UCSD-AML1 (cell line): Measurements from ENCODE around the gene LCE1A.

Source experiments
- DNase-seq: peaks from one replicate; lab custom pipeline; 2025; ENCODE audit not compliant: unreplicated experiment; lab: John Stamatoyannopoulos, UW

LCE1A gene

DNA sequence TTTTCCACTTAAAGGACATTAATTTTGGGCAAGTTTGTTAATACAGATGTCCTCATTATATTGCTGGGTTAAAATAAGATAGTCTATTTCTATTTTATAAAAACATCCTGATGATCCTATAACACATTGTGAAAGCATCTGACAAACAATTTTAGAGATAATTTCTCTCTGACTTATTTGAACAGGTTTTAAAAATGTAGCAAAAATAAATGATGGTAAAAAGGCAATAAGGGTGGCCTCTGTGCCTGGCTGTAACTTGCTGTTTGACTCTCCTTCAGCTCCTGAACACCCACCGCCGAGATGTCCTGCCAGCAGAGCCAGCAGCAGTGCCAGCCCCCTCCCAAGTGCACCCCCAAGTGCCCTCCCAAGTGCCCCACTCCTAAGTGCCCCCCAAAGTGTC, at the start of gene LCE1A:
TSS of gene LCE1A (plus strand) at position 301 of the 400 bp plus-strand sequence. CDS start at position 301, 0 bp downstream.
- no peak for DNase-seq

- no peak for DNase-seq
Observed at GRCh38 chr1:152777510-152778137, 49.6 kb upstream of the LCE1A start.

DNA sequence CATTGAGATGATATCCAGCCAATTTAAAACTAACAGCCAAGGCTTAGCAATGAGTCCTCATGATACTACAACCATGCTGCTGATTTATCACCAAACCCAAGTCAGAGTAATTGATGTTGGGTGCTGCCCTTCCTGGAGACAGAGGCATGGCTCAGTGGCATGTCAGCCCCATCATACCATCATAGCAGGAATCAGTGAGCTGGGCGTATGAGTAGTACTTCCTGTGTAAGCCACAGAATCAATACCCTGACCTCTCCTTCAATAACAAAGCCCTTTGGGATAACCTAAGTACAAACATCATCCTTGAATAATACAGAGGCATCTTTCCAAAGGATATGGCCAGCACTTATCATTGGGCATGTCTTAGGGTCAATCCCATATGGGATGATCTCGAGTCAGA, 44.2 kb upstream of the LCE1A start:
- no peak for DNase-seq

DNA sequence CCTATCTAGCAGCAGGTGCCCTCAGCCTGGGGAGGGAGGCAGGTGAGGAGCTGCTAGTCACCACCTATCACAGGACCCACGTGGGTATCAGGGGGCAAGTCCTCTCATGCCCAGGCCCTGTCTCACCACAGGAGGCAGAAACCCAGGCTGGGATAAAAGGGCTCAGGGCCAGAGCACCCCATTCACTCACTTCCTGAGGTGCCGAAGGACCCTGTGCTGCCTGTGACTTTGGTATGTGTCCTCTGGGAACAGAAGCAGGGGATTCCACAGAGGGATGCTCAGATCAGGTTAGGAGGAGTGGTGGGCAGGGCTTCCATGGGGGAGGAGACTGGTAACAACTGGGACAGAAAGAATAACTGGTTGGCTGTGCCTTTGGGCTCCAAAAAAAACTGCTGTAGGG, 41.2 kb upstream of the LCE1A start, which contains the start of gene LCE1E:
TSS of gene LCE1E (plus strand) at position 181 of the 400 bp plus-strand sequence. CDS start 1,043 bp downstream, outside the sequence.
- no peak for DNase-seq

- no peak for DNase-seq
Observed at GRCh38 chr1:152795686-152796085, 31.6 kb upstream of the LCE1A start.

GRCh38 chr1:152796421-152796820, 30.9 kb upstream of the LCE1A start, which contains the start of gene LCE1D:
Gene LCE1D, plus strand, starts transcription at chr1:152796721. Its CDS starts 1,074 bp downstream, at chr1:152797795.
- no peak for DNase-seq

DNA sequence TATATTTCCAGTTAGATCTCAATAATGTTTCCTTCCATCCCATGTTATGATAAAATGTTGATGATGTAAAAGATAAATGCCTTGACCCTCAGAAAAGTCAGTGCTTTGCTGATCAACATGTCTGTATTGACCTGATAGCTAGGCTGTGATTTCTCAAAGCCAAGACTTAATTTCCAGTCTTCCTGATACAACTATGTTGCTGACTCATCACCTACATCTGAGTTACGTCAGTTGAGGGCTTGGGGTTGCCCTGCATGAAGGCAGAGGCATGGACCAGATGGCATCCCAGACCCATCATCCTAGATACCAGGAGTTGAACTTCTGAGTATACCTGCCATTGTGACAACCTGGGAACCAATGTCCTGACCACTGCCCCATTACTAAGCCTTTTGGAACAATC, 25.9 kb upstream of the LCE1A start:
- no peak for DNase-seq

GRCh38 chr1:152806576-152806975, 20.7 kb upstream of the LCE1A start, which contains the start of gene LCE1C:
Gene LCE1C, minus strand, starts transcription at chr1:152806651. Its CDS starts 1,173 bp downstream, at chr1:152805478.
- no peak for DNase-seq

- no peak for DNase-seq
Observed at GRCh38 chr1:152811050-152811449, 16.2 kb upstream of the LCE1A start.

- DNase-seq, result no peak
Observed at GRCh38 chr1:152811671-152812070, 15.6 kb upstream of the LCE1A start, which contains the start of gene LCE1B. Gene LCE1B, plus strand, starts transcription at chr1:152811971. Its CDS starts 476 bp downstream, at chr1:152812447.

DNA sequence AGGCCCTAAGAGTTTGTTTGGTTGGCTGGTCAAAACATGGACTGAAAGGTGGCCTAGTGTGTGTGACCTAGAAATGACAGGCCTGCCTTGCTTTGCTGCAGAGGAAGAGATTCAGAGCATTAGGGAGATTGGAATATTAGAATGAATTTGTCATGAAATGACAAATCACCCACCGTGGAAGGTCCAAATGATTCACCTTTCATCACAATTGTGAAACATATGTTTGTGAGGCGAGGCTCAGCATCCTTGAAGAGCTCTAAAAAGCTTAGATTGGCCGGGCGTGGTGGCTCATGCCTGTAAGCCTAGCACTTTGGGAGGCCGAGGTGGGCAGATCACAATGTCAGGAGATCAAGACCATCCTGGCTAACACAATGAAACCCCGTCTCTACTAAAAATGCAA, 10.0 kb upstream of the LCE1A start:
- no peak for DNase-seq

DNA sequence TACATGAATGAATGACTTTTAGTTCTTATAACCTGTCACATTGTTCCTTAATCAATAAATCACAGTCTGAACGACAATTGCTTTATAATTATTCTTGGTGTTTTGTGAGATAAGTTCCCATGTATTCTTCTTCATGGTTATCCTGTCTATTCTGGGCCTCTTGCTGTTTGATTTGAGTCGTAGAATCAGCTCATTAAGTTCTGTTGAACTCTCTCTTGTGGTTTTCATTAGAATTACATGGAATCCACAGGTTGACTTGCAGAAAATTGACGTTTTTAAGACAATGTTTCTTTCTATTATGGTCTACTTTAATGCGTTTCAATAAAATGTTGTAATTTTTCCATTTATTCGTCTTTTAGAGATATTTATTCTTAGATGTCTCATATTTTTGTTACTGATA, 4.0 kb upstream of the LCE1A start:
- DNase-seq, result no peak

GRCh38 chr1:152824964-152825363, 2.3 kb upstream of the LCE1A start:
- DNase-seq, result no peak

DNA sequence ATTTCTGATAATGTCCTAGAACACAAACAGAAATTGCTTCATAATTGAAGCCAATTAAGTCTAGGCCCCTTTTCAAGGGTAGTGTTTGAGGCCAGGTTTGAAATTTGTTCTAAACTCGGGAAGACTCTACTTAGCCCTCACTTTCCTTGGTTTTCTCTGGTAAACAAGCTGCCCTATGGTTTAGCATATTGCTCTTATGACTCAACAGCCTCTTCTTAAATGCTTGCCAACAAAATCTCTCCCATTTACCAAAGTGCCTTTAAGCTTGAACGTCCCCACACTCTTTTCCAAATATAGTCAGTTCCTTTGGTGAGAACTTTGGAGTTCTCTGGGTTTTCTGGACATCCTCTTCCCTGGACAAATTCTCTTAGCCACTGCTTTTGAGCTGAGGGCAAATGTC, 9.6 kb downstream of the LCE1A start:
- DNase-seq, result no peak

- DNase-seq, result no peak
Observed at GRCh38 chr1:152842556-152842955, 15.3 kb downstream of the LCE1A start, which contains the start of gene LCE6A. Gene LCE6A, plus strand, starts transcription at chr1:152842856. Its CDS starts 665 bp downstream, at chr1:152843521.

DNA sequence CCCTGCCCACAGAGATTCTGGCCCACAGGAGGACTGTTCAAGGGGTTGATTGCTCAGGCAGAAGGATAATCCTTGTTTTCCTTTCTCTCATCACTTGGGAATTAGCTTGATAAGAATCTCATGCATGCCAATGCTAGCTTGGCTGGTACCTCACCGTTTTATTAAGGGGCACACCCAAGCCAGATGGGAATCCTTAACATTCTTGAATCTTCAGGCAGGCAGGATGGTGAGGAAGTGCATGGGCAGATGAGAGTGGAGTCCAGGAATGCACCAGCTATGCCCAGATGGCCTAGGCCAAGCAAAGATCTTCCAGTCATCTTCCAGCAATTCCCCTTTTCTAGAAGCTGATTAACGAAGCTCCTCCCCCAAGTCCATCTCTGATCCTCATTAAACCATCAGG, 28.4 kb downstream of the LCE1A start:
- no peak for DNase-seq

- DNase-seq, result no peak
Observed at GRCh38 chr1:152858062-152858461, 30.8 kb downstream of the LCE1A start.

DNA sequence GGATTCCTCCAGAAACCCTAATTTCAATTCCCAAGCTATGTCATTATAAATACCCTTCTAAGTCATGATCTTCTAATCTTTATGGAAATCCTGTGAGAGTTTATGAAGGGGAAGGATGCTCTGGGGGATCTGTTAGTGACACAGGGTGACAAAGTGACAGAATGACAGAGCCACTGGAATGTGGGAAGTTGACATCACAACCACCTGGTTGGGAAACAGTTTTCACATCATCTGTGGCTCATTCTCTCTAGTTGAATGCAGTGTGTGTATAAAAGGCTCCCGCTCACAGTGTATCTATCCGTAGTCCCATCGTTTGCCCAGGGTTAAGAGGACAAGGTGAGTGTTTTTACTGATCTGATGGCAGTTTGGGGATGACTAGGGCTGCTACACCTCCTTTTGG, 32.4 kb downstream of the LCE1A start, which contains the start of gene LCE7A:
TSS of gene LCE7A (plus strand) at position 301 of the 400 bp plus-strand sequence. CDS start 702 bp downstream, outside the sequence.
- DNase-seq, result no peak

GRCh38 chr1:152860129-152860528, 32.9 kb downstream of the LCE1A start:
- DNase-seq, result no peak

DNA sequence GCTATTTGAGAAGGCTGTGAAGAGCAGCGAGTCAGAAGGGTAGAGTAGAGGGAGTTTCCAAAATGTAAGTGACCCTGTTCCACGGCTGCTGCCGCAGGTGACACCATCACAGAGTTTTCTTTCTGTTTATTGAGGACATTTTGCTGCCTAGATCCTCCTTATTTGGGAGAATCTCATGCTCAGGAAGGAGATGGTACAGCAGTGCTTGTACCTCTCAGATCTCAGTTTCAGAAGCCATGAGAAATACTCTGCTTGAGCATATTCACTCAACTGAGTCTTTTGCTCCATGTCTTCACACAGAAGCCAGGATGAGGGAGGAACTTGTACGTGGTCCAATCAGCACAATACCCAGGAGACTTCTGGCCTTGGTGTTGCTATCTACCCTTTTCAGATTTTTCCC, 34.1 kb downstream of the LCE1A start:
- no peak for DNase-seq

- DNase-seq, result no peak
Observed at GRCh38 chr1:152864443-152864842, 37.2 kb downstream of the LCE1A start.

GRCh38 chr1:152866321-152866720, 39.0 kb downstream of the LCE1A start:
- DNase-seq, result no peak
